Mesenteric fat pad (tissue), 1 donor: ENCODE results near the gene PGLYRP4. TPM values are rescaled to one million over a fixed set of nuclear protein-coding genes. Genes with fewer than 3 reads are reported as not detected.
"Not testable (repeated sequence)": the region's sequence is repeated elsewhere in the genome, so short reads cannot be mapped to it uniquely, and the experiment has no call there.

Source experiments
- DNase-seq: peaks from one replicate; pipeline ENCODE4 v3.0.0-alpha.2; 2020; ENCODE audit warnings: low spot score
- total RNA-seq: library from RNA; stranded (reverse); fragmentation: NEBNext Ultra II Directional; extraction: Animal tissue kit (Norgen Biotek cat#: 25700); gene quantifications from one replicate; pipeline ENCODE4 v1.2.1, GENCODE V29; 2021
- donor health status: DM: yes; HTN: yes; CAD: no.

The PGLYRP4 gene
- total RNA-seq, 1 donor from 2014 or later = not detected

DNA sequence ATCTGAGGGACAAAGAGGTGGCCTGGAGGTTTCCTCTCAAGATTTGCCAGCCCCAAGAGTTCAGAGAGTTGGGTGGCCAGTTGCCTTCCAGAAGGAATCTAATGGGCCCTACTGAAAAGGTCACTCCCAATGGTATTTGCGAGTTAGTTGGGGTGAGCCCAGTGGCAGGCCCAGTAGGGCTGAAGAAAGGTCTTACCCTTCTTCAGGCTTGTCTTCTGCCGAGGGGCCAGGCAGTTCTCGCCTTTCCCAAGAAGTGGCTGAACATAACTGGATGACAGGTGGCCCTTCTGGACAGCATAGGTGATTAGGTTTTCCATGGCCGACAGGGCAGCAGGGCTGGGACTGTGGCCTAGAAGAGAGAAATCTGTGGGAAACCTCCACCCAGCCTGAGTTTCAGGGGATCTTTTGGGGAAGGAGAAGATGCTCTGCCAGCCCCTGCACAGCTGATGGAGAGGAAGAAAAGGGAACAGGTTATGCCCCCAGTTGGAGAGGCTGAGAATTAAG is 7.2 kb downstream of the PGLYRP4 start:
- DNase-seq = no peak

DNA sequence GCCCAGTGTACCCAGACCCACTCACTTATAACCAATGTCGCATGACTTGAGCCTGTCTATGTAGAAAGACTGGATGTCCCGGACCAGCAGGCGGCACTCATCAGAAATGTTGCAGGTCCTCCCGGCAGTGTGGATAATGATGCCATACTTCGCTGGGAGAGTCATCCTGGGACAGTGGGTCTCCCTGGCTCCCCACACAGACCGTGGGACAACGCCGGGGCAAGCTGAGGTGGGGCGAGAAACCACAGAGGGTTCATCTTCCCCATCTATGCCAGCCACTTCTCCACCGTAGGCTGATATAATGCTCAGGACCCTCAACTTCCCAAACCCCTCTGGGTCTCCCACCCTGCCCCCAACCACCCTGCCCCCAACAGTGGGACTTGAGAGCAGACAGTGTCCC is 8.3 kb downstream of the PGLYRP4 start:
- DNase-seq = no peak

DNA sequence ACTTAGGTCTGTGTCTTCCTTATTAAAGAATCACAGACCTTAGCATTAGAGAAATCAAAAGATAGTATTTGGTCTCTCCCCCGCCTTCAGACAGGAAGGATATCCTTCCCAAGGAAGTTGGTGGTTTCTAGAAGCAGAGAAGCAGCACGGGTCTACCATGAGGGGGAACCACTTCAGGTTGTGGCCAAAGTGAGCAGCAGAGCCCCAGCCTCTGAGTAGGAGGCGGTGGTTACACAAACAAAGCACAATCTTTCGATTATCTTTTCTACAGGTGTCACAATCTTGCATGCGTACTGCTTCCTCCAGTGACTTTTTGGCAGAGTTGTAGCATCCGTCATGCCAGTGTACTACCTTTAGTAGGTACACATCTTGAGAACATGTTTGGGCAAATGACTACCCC is 8.8 kb downstream of the PGLYRP4 start:
- no peak for DNase-seq

DNA sequence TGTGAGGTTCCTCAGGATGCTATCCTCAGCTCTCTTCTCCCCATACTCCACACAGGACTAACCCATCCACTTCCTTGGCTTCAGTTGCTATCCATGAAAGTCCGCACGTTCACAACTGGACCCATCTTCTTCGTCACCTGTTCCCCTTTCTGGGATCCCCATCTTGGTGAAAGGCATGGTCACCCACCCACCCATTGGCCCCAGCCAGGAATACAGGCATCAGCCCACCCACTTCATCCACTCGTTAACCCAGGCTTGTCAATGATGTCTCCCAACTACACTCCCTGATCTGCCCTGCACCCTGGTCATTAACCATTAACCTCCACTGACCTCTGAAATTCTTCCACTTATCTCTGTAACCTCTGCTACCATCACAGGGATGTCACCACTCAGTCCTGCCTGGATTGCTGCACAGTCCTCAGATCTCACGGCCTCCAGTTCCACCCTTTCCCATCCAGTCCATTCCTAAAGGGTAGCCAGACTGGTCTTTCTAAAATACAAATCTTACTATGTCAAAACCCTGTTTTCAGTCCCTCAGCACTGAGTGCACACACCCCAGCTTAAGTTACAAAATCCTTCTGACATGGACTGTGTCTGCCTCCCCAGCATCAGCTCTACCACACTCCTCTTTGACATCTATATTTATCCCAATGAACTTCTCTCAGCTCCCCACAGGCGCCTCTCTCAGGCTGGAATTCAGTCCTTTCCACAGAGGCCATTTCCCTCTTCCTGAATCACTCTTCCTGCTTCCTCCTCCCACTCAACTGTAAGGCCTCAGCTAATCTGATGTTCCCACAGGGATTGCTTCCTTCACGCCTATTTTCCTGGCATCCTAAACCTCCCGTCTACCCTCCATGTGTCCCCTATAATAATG is 10.4 kb downstream of the PGLYRP4 start:
- DNase-seq = no peak

DNA sequence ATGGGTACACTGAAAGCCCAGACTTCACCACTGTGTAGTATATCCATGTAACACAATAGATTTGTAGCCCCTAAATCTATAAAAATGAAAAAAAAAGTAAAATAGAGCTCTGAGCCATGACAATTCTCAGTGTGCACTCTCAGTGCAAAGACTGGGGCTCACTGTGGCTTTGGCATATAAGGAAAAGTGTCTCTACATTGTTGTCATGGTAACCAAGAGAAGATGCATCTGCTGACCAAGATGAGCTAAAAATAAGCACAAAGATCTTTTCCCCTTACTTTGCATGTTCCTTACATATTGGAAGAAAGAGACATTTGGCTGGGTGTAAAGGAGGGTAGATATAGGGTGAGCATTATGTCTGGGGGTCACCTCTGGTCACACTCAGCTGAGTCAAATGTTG is 12.0 kb downstream of the PGLYRP4 start:
- DNase-seq = no peak

DNA sequence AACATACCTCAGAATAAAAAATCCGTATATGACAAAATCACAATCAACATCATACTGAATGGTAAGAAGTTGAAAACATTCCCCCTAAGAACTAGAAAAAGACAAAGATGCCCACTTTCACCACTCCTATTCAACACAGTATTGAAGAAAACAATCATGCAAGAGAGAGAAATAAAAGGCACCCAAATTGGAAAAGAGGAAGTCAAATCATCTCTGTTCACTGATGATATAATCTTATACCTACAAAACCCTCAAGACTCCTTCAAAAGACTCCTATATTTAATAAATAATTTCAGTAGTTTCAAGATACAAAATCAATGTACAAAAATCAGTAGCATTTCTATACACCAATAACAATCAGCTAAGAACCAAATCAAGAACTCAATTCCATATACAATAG is 14.7 kb downstream of the PGLYRP4 start:
- DNase-seq = no peak

DNA sequence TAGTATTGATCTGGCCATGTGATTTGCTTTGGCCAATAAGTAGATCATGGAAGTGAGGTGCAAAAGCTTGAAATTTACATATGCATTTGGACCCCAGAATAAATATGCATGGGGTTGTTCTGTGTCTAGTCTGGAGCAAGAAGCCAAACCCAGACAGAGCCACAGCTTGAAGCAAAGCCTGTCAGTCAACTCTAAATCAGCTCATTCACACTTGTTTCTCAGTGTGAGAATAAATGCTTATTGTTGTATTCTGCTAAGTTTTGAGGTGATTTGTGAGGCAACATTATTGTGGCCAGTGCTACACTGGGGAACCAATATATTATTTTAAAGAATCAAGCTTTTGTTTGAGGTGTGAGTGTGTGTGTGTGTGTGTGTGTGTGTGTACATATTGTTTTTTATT is 23.7 kb downstream of the PGLYRP4 start:
- DNase-seq = no peak

DNA sequence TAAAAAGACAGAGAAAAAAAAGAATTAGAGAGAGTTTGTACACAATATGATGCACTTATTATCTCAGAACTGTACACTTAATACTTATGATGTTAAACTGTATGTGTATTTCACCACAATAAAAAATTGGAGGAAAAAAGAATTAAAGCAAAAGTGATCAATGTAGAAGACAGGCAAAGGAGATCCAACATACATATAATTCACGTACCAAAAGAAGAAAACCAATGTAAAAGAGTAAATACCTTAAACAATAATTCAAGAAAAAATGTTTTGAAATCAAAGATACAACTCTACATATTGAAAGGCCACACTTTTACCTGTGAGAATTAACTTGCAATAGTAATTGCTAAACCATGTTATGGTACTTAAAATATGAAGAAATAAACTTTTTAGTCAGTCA is 26.1 kb downstream of the PGLYRP4 start:
- DNase-seq = no peak

DNA sequence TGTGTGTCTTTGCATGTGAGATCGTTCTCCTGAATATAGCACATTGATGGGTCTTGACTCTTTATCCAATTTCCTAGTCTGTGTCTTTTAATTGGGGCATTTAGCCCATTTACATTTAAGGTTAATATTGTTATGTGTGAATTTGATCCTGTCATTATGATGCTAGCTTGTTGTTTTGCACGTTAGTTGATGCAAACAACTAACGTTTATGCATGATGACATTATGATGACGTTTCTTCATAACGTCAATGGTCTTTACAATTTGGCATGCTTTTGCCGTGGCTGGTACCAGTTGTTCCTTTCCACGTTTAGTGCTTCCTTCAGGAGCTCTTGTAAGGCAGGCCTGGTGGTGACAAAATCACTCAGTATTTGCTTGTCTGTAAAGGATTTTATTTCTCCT is 30.5 kb downstream of the PGLYRP4 start:
- DNase-seq = not testable (repeated sequence)

DNA sequence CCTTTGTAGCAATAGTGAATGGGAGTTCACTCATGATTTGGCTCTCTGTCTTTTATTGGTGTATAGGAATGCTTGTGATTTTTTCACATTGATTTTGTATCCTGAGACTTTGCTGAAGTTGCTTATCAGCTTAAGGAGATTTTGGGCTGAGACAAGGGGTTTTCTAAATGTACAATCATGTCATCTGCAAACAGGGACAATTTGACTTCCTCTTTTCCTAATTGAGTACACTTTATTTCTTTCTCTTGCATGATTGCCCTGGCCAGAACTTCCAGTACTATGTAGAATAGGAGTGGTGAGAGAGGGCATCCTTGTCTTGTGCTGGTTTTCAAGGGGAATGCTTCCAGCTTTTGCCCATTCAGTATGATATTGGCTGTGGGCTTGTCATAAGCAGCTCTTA is 32.6 kb downstream of the PGLYRP4 start:
- DNase-seq = not testable (repeated sequence)

DNA sequence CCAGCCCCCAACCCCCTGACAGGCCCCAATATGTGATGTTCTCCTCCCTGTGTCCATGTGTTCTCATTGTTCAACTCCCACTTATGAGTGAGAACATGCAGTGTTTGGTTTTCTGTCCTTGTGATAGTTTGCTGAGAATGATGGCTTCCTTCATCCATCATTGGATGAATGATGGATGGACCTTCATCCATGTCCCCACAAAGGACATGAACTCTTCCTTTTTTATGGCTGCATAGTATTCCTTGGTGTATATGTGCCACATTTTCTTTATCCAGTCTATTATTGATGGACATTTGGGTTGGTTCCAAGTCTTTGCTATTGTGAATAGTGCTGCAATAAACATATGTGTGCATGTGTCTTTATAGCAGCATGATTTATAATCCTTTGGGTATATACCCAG is 34.3 kb downstream of the PGLYRP4 start:
- not testable (repeated sequence) for DNase-seq

DNA sequence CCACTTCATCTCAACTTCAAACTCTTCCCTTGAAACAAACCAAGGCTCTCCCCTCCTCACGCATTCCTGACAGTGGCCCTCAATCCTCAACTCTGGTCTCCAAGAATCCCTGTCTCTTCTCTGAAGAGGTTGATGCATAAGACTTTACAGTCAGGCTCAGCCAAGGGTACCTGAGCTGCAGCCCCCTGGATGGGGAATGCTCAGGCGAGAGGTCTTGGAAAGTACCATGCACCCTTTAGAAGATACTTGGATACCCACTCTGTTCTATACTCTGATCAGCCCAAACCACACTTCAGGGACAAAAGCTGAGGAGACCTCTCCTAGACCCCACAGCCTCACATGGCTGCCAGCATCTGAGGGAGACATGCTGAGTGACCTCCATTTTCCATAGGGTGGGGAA is 35.4 kb downstream of the PGLYRP4 start:
- no peak for DNase-seq

DNA sequence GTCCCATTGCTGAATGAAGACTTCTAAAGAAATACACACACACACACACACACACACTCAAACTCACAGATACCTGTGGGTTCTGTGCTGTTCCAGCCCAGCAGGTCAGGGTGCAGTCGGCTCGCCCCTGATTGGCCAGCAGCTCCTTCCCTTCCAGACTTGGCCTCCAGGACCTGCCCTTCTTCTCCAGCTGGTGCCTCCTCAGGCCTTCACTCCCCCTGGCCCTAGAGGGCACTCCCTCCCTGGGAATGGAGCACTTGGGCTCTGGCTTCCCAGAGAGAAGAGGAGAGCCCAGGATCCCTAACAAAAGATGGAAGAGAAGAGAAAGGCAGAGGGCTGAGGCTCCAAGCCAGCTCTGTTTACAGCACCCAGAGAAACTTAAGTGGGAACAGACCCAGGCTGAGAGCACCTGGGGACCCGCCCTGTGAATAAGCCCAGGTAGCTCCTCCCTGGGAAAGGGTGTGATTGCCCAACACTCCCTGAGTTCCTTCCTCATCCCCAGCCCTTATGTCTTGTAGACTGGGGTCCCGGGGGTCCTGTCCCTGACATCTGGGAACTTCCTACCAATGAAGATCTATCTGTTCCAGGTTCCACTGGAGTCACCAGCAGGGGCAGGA is 36.0 kb downstream of the PGLYRP4 start, which contains the start of gene PGLYRP3:
Gene PGLYRP3, minus strand, starts transcription at position 383 of the 617 bp plus-strand sequence. CDS start 2,287 bp downstream, outside the sequence.
- no peak for DNase-seq

DNA sequence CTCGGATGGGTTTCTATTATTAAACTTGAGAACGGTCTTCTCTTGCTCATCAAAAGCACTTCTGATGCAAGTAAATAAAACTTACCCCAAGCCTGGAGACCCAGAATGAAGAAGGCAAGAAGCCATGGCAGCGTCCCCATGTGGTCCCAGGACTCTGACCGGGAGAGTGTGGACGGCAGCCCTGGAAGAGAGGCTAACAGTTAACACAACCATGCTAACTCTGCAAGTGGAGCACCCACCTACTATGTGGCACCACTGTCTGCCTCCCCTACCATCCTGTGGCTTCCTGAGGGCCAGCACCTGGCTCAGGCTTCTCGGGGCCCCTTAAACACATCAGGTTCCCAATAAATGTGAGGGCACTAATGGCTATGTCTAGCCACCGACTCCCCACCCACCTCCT is 38.1 kb downstream of the PGLYRP4 start:
- no peak for DNase-seq

DNA sequence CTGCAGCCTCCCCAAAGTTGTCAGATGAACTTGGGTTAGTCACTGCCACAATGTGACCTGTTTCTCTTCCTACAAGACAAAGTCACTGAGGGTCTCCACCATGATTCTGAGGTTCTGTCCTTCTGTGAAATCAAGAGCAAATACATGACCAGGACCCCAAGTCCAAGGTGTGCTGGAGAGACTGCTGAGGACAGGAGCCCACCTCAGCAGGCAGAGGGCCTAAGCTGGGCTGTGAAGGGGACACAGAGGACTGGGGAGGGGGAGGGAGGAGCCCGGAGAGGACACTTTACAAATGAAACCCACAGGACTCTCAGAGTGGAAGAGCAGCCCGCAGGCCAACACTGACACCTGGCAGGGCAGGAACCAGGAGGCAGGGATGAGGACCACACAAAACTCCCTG is 39.2 kb downstream of the PGLYRP4 start:
- no peak for DNase-seq

DNA sequence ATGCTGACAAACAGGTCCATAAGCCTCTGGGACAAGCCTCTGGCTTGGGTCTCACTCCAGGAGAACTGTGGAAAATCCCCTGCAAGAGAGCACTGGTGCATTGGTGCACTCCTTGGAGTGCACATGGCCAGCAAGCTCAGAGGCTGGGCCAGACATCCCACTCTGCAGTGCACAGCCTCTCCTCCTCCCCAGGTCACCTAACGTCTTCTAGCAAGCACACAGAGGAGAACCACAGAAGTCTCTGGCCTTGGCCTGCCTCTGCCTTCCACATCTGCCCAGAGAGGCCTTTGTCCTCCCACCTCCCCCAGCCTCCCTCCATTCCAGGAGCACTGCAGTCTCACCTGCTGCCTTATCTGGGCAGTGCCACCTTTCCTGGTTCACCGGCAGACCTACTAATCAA is 40.1 kb downstream of the PGLYRP4 start:
- DNase-seq = no peak

DNA sequence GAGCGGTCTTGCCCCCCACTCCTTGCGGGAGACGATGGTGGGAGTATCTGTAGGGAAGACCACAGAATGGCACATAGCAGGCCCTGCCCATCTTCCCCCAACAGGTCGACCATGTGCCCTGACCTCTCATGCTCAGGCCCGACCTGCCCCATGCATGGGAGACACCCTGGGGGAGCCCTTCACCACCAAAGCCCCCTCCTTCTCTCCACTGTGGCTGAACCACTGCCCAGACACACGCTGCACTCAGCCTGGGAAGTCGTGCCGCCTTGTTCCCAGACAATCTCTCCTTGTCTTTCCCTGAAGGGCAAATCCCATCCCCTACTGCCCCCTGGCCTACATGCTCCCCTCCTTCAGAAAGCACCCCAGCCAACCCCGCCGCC is 41.4 kb downstream of the PGLYRP4 start:
- DNase-seq = no peak

DNA sequence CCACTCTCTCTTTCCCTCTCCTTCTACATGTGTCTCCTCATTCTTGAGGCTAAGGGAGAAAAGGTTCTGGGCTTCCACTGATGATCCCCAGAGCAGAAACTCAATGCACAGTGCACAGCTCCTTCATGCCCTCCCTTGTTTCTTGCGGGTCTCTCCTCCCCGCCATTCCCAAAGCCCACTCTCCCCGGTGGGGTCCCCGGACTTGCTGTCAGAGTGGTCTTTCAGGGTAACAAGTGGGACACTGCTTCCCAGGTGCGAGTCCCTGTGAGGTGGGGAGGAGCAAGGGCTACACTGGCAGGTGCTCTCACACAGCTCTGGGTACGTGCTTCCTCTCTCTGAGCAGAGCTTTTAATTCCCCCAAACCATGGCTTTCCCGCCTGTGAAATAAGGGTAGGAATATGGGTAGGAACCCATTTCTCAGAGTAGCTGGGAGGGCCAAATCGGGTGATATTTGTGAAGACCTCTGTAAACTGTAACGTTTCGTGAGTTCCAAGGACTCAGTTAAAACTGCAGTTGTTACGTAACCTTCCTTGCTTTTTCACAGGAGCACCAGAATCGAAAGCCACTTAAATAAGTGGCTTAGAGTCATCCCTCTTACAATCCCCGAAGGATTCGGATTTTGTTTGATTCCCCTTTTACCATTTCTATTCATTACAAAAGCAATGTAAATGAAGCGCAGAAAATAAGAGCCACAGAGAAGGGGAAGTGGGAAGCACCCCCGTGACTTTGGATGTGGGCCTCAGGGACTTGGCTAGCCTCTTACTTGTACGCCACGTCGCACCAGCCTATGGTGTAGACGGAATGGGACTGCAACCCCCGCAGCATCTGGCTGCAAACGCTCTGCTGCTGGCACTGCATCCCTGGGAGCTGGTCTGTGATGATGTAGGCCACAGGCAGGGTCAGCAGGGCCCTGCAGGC is 42.1 kb downstream of the PGLYRP4 start:
- no peak for DNase-seq

DNA sequence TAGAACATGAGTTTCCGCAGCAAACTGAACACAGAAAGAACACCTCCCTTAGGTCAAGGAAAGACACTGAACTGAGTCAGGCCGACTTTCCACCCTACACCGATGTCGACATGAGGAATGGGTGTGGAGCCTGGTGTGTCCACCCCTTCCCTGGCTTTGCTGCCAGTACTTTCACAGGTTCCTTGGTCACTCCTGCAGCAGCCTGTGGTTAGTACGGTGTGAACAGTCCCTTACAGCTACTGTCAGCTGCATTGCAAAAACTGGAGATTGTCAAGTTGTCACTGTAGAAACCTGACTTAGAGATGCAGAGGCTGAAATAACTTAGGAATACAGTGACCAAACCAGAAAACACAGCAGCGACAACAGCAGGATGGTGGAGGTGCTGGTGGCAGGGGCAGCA is 43.0 kb downstream of the PGLYRP4 start:
- DNase-seq = no peak

DNA sequence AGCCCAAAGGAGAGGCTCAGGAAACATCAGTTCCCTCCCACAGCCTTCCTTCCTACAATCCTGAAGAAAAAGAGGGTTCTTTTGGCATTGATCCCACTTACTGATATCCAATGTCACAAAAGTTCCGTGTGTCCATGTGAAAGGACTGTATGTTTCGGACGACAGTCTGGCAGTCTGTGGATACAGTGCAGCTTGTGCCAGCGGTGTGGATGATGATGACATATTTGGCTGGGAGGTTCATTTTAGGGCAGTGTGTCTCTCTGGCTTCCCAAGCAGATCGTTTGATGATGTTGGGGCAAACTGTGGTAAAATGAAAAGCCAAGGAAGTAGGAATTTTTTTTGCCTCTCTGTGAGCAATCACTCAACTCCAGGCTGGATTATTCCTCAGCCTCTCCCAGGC is 46.3 kb downstream of the PGLYRP4 start:
- no peak for DNase-seq

DNA sequence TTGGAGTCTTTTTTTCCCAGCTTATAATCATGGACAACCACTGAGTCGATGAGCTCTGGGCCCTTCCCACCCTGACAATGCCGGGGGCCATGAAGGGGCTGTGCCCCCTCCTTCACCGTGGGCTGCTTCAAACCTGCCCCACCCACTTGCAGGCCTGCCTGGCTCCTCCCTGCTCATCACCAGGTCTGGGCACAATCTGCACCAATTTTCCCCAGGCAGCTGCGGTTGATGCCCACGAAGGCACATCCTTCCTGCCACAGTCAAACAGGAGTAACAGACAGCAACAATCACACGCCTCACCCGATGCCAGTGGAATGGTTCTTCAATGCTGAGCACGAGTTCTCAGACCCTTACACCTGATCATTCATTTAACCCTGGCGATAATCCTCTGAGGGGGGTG is 54.8 kb downstream of the PGLYRP4 start:
- no peak for DNase-seq

DNA sequence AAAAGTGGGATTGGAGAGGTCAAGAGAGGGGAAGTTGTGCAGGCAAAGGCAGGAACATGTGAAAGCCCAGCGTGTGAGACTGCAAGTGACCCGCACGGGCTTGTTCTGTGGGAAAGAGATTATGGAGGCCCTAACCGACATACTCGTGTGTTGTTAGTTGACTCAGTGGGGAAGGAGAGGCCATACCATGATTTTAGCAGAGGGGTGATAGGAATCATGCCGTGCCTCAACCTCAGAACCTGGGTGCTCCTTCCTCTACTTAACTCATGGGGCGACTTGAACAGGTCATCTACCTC is 55.2 kb downstream of the PGLYRP4 start:
- no peak for DNase-seq
